ENCODE results near the gene RNF135.

Gene RNF135

GRCh38 chr17:30996486-30996885 is 25.6 kb downstream of the RNF135 start:
- DNase-seq (ENCODE audit: low read depth) = no peak
- TF ChIP-seq CTCF (IDR thresholded peaks at IDR 0.05; ENCODE audit: low read depth, low read length) (no peak), MYC (IDR thresholded peaks at IDR 0.05; ENCODE audit: low read depth, low read length) (no peak), POLR2A (IDR thresholded peaks at IDR 0.05; ENCODE audit: extremely low read depth, insufficient read length) (no peak), MAX (IDR thresholded peaks at IDR 0.05; ENCODE audit: low read depth, low read length) (no peak)
- no peak overlapping the region for H3K4me3 ChIP-seq (ENCODE audit: low read depth, low read length)

- no peak for DNase-seq (ENCODE audit: low read depth)
- H3K4me3 ChIP-seq (ENCODE audit: low read depth, low read length) = no peak overlapping the region
- no peak for TF ChIP-seq POLR2A (IDR thresholded peaks at IDR 0.05; ENCODE audit: extremely low read depth, insufficient read length)
- no peak for TF ChIP-seq MYC (IDR thresholded peaks at IDR 0.05; ENCODE audit: low read depth, low read length)
- no peak for TF ChIP-seq MAX (IDR thresholded peaks at IDR 0.05; ENCODE audit: low read depth, low read length)
Observed at GRCh38 chr17:30997270-30997669, 26.4 kb downstream of the RNF135 start.

DNA sequence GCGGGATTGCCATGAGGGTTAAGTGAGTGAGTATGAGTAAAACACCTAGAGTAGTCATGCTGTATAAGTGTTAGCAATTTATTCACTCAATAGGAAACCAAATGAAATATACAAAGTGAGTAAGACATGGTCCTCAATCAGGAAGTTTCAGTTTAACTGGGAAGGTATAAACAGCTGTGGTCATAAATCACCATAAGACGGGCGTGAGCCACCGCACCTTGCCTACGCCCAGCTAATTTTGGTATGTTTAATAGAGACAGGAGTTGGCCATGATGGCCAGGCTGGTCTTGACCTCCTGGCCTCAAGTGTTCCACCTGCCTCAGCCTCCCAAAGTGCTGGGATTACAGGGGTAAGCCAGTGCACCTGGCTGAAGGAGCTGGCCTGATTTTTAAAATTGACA is 27.0 kb downstream of the RNF135 start:
- H3K4me3 ChIP-seq (ENCODE audit: low read depth, low read length) = no peak overlapping the region
- TF ChIP-seq MYC (IDR thresholded peaks at IDR 0.05; ENCODE audit: low read depth, low read length) (no peak), CTCF (IDR thresholded peaks at IDR 0.05; ENCODE audit: low read depth, low read length) (no peak), MAX (IDR thresholded peaks at IDR 0.05; ENCODE audit: low read depth, low read length) (no peak), POLR2A (IDR thresholded peaks at IDR 0.05; ENCODE audit: extremely low read depth, insufficient read length) (no peak)
- no peak for DNase-seq (ENCODE audit: low read depth)

- H3K4me3 ChIP-seq (ENCODE audit: low read depth, low read length) = no peak overlapping the region
- TF ChIP-seq POLR2A (IDR thresholded peaks at IDR 0.05; ENCODE audit: extremely low read depth, insufficient read length) (no peak), CTCF (IDR thresholded peaks at IDR 0.05; ENCODE audit: low read depth, low read length) (no peak), MAX (IDR thresholded peaks at IDR 0.05; ENCODE audit: low read depth, low read length) (no peak), MYC (IDR thresholded peaks at IDR 0.05; ENCODE audit: low read depth, low read length) (no peak)
- no peak for DNase-seq (ENCODE audit: low read depth)
Observed at GRCh38 chr17:31002047-31002446, 31.2 kb downstream of the RNF135 start.

GRCh38 chr17:31003225-31003866 is 32.5 kb downstream of the RNF135 start:
- DNase-seq (ENCODE audit: low read depth) = no peak
- no peak overlapping the region for H3K4me3 ChIP-seq (ENCODE audit: low read depth, low read length)
- TF ChIP-seq CTCF (IDR thresholded peaks at IDR 0.05; ENCODE audit: low read depth, low read length) = no peak
- no peak for TF ChIP-seq MAX (IDR thresholded peaks at IDR 0.05; ENCODE audit: low read depth, low read length)
- TF ChIP-seq POLR2A (IDR thresholded peaks at IDR 0.05; ENCODE audit: extremely low read depth, insufficient read length) = no peak
- TF ChIP-seq MYC (IDR thresholded peaks at IDR 0.05; ENCODE audit: low read depth, low read length) = no peak

DNA sequence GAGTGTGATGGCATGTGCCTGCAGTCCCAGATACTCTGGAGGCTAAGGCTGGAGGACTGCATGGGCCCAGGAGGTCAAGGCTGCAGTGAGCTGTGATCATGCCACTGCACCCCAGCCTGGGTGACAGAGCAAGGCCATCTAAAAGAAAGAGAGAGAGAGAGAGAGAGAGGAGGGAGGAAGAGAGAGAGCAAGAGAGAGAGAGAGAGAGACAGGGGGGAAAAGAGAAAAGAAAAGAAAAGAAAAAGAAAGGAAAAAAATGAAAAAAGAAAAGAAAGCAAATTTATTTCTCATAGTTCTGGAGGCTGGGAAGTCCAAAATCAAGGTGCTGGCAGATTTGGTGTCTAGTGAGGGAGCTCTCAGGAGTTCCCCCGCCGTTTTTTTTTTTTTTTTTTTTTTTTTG is 33.3 kb downstream of the RNF135 start:
- TF ChIP-seq MYC (IDR thresholded peaks at IDR 0.05; ENCODE audit: low read depth, low read length) (no peak), CTCF (IDR thresholded peaks at IDR 0.05; ENCODE audit: low read depth, low read length) (no peak), POLR2A (IDR thresholded peaks at IDR 0.05; ENCODE audit: extremely low read depth, insufficient read length) (no peak), MAX (IDR thresholded peaks at IDR 0.05; ENCODE audit: low read depth, low read length) (no peak)
- H3K4me3 ChIP-seq (ENCODE audit: low read depth, low read length) = no peak overlapping the region
- no peak for DNase-seq (ENCODE audit: low read depth)
